ENCODE results near the gene NSUN7.

DNA sequence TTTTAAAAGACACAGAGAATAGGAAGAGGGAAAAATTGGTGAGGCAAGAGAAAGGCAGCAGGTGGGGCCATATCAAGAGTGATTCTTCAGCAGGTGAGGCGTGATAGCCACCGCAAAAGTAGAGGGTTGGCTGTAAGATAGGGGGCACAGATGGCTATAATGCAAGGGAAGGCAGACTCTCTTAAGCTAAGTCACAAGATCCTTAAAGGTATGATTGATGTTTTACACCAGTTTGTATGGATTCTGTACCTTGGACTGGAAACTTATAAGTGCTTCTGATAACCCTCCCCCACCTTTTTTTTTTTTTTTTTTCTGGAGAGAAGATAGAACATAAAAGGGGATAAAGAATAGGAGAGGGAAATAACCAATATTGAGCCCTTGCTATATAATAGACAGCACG, 40.0 kb downstream of the NSUN7 start:
- TF ChIP-seq, protein P1, sequence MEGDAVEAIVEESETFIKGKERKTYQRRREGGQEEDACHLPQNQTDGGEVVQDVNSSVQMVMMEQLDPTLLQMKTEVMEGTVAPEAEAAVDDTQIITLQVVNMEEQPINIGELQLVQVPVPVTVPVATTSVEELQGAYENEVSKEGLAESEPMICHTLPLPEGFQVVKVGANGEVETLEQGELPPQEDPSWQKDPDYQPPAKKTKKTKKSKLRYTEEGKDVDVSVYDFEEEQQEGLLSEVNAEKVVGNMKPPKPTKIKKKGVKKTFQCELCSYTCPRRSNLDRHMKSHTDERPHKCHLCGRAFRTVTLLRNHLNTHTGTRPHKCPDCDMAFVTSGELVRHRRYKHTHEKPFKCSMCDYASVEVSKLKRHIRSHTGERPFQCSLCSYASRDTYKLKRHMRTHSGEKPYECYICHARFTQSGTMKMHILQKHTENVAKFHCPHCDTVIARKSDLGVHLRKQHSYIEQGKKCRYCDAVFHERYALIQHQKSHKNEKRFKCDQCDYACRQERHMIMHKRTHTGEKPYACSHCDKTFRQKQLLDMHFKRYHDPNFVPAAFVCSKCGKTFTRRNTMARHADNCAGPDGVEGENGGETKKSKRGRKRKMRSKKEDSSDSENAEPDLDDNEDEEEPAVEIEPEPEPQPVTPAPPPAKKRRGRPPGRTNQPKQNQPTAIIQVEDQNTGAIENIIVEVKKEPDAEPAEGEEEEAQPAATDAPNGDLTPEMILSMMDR (IDR thresholded peaks at IDR 0.05): no peak
- no peak for TF ChIP-seq POLR2A (IDR thresholded peaks at IDR 0.05)
